GM13977 (cell line): ENCODE measurements around the gene STMND1.

ENCODE experiments used
- DNase-seq: peaks from one replicate; pipeline ENCODE4 v3.0.0; 2012; ENCODE audit warnings: low spot score
- CTCF ChIP-seq: IDR thresholded peaks from 2 replicates; pipeline ENCODE4 v1.5.1; 2012; ENCODE audit warnings: mild to moderate bottlenecking, control low read depth; ENCODE audit not compliant: insufficient read depth; ENCODE audit errors: extremely low read depth, missing control alignments
- in situ Hi-C: fragments of 300-500 bp; cut with MboI; formaldehyde crosslinking; loops from one replicate; pipeline ENCODE4 v1.12.0; 2022; ENCODE audit warnings: low sequenced_read_pairs, low pct_unique_long_range_greater_than_20kb, mixed read lengths, inconsistent platforms; ENCODE audit not compliant: unreplicated experiment

The STMND1 gene

GRCh38 chr6:17083397-17083796 is 18.5 kb upstream of the STMND1 start:
- no peak for DNase-seq
- no peak for TF ChIP-seq CTCF
- in situ Hi-C loops = loop anchor here (25.0 kb wide), 1 partner anchor 746 kb away; no protein-coding TSS in a partner anchor

- in situ Hi-C loops = loop anchor here (25.0 kb wide), 1 partner anchor 749 kb away; no protein-coding TSS in a partner anchor
- peak; percentile 34 for DNase-seq
These were observed 15.4 kb upstream of the STMND1 start for GRCh38 chr6:17086469-17086868.

GRCh38 chr6:17088091-17088611 is 13.7 kb upstream of the STMND1 start:
- TF ChIP-seq CTCF = no peak
- in situ Hi-C loops = loop anchor here (25.0 kb wide), 1 partner anchor 751 kb away; no protein-coding TSS in a partner anchor
- no peak for DNase-seq

More at GRCh38 chr6:17086469-17086868, 15.4 kb upstream of the STMND1 start:
- peak; percentile 56 for TF ChIP-seq CTCF

- TF ChIP-seq CTCF = no peak
- in situ Hi-C loops = loop anchor here (25.0 kb wide), 1 partner anchor 754 kb away; no protein-coding TSS in a partner anchor
- no peak for DNase-seq
These were observed 10.7 kb upstream of the STMND1 start for GRCh38 chr6:17091122-17091521.

- in situ Hi-C loops = loop anchor here (25.0 kb wide), 1 partner anchor 756 kb away; no protein-coding TSS in a partner anchor
- DNase-seq = no peak
- peak; percentile 11 for TF ChIP-seq CTCF
These were observed 8.2 kb upstream of the STMND1 start for GRCh38 chr6:17093686-17094085.

- in situ Hi-C loops = loop anchor here (25.0 kb wide), 1 partner anchor 759 kb away; no protein-coding TSS in a partner anchor
- TF ChIP-seq CTCF = no peak
- no peak for DNase-seq
These were observed 5.8 kb upstream of the STMND1 start for GRCh38 chr6:17096096-17096495.
